Measurements from ENCODE around the gene PRAME.

The PRAME gene

DNA sequence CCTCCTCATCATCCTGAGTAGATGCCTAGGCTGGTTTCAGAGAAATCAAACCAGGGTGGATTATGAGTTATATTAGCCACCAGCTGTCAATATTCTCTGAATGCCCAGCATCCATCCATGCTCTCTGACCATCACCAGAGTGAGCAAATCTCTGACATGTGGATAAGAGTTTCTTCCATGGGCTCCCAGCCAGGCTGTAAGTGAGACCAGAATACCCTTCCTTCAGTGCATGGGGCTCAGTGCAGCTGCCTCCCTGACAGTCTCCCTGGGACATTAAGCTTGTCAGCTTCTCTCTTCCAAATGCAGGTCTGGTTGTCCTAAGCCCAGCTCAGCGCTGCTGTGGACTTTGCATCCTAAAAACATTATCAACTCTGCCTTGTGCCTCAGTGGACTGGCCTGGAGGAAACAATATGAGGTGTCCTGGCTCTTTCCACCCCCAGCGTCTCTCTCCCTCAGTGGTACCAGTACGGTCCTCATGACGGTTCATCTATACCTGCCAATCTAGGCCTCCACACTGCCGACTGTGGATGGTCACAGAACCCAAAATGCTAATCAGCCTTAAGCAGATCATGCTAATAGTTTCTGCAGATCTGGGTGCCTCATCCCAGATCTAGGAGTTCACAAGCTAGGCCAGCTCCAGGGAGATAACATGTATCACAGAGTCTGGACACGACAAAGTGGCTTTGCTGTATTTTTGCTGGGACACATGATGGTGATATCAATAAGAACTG, 41.6 kb upstream of the PRAME start:
- Histone ChIP-seq H3K27ac (ENCODE audit: extremely low read depth, low read depth, low read length) (no peak overlapping the region), H3K36me3 (ENCODE audit: control insufficient read depth in 2 of 2, insufficient read depth in 1 of 2, low read length in 2 of 2) (no peaks in the 10 kb centered on the region), H3K9me3 (ENCODE audit: control insufficient read depth, insufficient read depth, low read depth, low read length) (no peaks in the 10 kb centered on the region), H3K4me3 (ENCODE audit: low read depth, low read length) (no peak overlapping the region), H3K4me1 (ENCODE audit: control insufficient read depth, insufficient read depth, low read length) (no peaks in the 10 kb centered on the region)
- ChIA-PET CTCF (interaction anchor here (0.5 to 6.5 kb wide), 11 partner anchors 13 to 358 kb away, joined by 3 to 46 read pairs (median 3); partner anchors contain the start of gene GGTLC2), POLR2A (no interaction called here)
- TF ChIP-seq, protein P1, sequence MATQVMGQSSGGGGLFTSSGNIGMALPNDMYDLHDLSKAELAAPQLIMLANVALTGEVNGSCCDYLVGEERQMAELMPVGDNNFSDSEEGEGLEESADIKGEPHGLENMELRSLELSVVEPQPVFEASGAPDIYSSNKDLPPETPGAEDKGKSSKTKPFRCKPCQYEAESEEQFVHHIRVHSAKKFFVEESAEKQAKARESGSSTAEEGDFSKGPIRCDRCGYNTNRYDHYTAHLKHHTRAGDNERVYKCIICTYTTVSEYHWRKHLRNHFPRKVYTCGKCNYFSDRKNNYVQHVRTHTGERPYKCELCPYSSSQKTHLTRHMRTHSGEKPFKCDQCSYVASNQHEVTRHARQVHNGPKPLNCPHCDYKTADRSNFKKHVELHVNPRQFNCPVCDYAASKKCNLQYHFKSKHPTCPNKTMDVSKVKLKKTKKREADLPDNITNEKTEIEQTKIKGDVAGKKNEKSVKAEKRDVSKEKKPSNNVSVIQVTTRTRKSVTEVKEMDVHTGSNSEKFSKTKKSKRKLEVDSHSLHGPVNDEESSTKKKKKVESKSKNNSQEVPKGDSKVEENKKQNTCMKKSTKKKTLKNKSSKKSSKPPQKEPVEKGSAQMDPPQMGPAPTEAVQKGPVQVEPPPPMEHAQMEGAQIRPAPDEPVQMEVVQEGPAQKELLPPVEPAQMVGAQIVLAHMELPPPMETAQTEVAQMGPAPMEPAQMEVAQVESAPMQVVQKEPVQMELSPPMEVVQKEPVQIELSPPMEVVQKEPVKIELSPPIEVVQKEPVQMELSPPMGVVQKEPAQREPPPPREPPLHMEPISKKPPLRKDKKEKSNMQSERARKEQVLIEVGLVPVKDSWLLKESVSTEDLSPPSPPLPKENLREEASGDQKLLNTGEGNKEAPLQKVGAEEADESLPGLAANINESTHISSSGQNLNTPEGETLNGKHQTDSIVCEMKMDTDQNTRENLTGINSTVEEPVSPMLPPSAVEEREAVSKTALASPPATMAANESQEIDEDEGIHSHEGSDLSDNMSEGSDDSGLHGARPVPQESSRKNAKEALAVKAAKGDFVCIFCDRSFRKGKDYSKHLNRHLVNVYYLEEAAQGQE (tag by site-specific recombination; IDR thresholded peaks at IDR 0.05) = no peak
- TF ChIP-seq, protein P2, sequence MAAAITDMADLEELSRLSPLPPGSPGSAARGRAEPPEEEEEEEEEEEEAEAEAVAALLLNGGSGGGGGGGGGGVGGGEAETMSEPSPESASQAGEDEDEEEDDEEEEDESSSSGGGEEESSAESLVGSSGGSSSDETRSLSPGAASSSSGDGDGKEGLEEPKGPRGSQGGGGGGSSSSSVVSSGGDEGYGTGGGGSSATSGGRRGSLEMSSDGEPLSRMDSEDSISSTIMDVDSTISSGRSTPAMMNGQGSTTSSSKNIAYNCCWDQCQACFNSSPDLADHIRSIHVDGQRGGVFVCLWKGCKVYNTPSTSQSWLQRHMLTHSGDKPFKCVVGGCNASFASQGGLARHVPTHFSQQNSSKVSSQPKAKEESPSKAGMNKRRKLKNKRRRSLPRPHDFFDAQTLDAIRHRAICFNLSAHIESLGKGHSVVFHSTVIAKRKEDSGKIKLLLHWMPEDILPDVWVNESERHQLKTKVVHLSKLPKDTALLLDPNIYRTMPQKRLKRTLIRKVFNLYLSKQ (tag by site-specific recombination; IDR thresholded peaks at IDR 0.05; ENCODE audit: borderline replicate concordance) = no peak
- TF ChIP-seq ZNF23 (tag by site-specific recombination; IDR thresholded peaks at IDR 0.05; ENCODE audit: borderline replicate concordance) (no peak), ZXDB (tag by site-specific recombination; IDR thresholded peaks at IDR 0.05) (no peak), ZNF157 (tag by site-specific recombination; IDR thresholded peaks at IDR 0.05) (no peak), ZNF114 (tag by site-specific recombination; IDR thresholded peaks at IDR 0.05) (no peak), ZBTB17 (tag by site-specific recombination; IDR thresholded peaks at IDR 0.05) (no peak), ZNF211 (tag by site-specific recombination; IDR thresholded peaks at IDR 0.05; ENCODE audit: low read depth) (no peak), ZNF792 (tag by site-specific recombination; IDR thresholded peaks at IDR 0.05) (no peak), ZSCAN16 (tag by site-specific recombination; IDR thresholded peaks at IDR 0.05) (no peak), ZNF660 (tag by site-specific recombination; IDR thresholded peaks at IDR 0.05) (no peak), ZNF175 (tag by site-specific recombination; IDR thresholded peaks at IDR 0.05) (no peak), ZNF561 (tag by site-specific recombination; IDR thresholded peaks at IDR 0.05; ENCODE audit: borderline replicate concordance) (no peak), ZNF768 (tag by site-specific recombination; IDR thresholded peaks at IDR 0.05) (no peak), KLF16 (tag by site-specific recombination; IDR thresholded peaks at IDR 0.05) (no peak)
- TF ChIP-seq, protein P3, sequence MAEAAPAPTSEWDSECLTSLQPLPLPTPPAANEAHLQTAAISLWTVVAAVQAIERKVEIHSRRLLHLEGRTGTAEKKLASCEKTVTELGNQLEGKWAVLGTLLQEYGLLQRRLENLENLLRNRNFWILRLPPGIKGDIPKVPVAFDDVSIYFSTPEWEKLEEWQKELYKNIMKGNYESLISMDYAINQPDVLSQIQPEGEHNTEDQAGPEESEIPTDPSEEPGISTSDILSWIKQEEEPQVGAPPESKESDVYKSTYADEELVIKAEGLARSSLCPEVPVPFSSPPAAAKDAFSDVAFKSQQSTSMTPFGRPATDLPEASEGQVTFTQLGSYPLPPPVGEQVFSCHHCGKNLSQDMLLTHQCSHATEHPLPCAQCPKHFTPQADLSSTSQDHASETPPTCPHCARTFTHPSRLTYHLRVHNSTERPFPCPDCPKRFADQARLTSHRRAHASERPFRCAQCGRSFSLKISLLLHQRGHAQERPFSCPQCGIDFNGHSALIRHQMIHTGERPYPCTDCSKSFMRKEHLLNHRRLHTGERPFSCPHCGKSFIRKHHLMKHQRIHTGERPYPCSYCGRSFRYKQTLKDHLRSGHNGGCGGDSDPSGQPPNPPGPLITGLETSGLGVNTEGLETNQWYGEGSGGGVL (tag by site-specific recombination; IDR thresholded peaks at IDR 0.05) = no peak

DNA sequence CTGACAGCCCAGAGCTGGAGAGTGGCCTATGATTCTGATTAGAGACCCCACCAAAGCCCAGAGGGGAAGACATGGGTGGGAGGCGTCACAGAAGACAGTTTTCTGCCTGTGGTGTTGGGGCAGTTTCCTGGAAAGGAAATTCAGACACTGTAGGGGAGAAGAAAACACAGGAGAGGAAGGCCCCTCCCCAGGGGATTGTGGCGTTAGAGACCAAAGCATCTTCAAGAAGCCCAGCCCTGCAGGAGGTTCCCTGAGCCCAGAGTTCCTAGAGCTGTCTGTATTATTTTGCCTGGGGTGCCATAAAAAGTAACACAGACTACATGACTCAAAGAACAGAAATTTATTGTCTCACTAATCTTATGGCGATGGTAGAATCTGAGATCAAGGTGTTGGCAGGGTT, 40.2 kb upstream of the PRAME start:
- Histone ChIP-seq H3K36me3 (ENCODE audit: control insufficient read depth in 2 of 2, insufficient read depth in 1 of 2, low read length in 2 of 2) (no peaks in the 10 kb centered on the region), H3K27ac (ENCODE audit: extremely low read depth, low read depth, low read length) (no peak overlapping the region)
- CTCF ChIA-PET = interaction anchor here (1.0 to 6.5 kb wide), 3 partner anchors 11 to 146 kb away, joined by 3 to 46 read pairs (median 11); no protein-coding TSS in a partner anchor

More for the DNA sequence above, 40.2 kb upstream of the PRAME start:
- POLR2A ChIA-PET = no interaction called here
- TF ChIP-seq ZBTB7A (tag by site-specific recombination; IDR thresholded peaks at IDR 0.05; ENCODE audit: low read depth) (no peak), ZIC2 (tag by site-specific recombination; IDR thresholded peaks at IDR 0.05) (0 out of 2 replicates have a peak, but pooled peaks have one; percentile 9)
- Histone ChIP-seq H3K9me3 (ENCODE audit: control insufficient read depth, insufficient read depth, low read depth, low read length) (no peaks in the 10 kb centered on the region), H3K4me1 (ENCODE audit: control insufficient read depth, insufficient read depth, low read length) (no peaks in the 10 kb centered on the region), H3K4me3 (ENCODE audit: low read depth, low read length) (no peak overlapping the region)
